H1 (cell line): ENCODE results near the gene DCTN1. TPM values are rescaled to one million over a fixed set of nuclear protein-coding genes. Genes with fewer than 3 reads are reported as not detected.

ENCODE experiments used
- SRF ChIP-seq: IDR thresholded peaks from 2 replicates; pipeline ENCODE4 v1.6.1; 2011; ENCODE audit warnings: mild to moderate bottlenecking, low read depth, low read length, moderate library complexity
- polyA plus RNA-seq, 7 experiments: library from polyadenylated mRNA; depleted of rRNA in 3 of 7; stranded (reverse) in 5 of 7; unstranded in 2 of 7; fragments of >200 nt in 5 of 7; fragments of 200-250 nt in 2 of 7; gene quantifications; 1 replicate in 5 of 7; 2 replicates in 1 of 7; 4 replicates in 1 of 7; pipeline versions ENCODE4 v1.2.1 to v1.2.3, GENCODE V29; 2011 to 2013; ENCODE audit warnings: missing spikeins in 2 of 7, mixed read lengths in 2 of 7
- total RNA-seq: library from RNA; stranded (reverse); fragmentation: NEBNext Ultra II Directional; extraction: Animal tissue kit (Norgen Biotek cat#: 25700); gene quantifications from 2 replicates; pipeline ENCODE4 v1.2.1, GENCODE V29; 2021

The DCTN1 gene
- total and polyA plus RNA-seq, 2 of the 8 experiments (the other 6 are each of a cell fraction or from before 2014, with no cell fraction given): 105 to 162 TPM

DNA sequence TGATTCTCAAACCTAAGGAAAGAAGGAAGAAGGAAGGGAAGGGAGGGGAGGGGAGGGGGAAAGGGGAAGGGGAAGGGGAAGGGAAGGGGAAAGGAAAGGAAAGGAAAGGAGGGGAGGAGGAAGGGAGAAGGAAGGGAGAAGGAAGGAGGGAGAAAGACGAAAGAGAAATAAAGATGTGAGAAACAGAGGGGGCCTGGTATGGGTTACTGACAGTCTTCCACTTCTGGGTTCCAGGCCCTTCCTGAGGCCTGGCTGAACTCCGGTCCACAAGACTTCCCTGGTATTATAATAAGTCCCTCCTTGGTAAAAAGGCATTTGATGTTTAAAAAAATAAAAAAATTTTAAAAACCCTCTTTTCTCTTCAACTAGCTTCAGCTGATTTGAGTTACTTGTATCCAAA is 54.3 kb downstream of the DCTN1 start (continued):
- no peak for TF ChIP-seq SRF
